Common myeloid progenitor, CD34-positive (primary cell): ENCODE measurements around the gene PRSS33.

ENCODE experiments used
- CTCF ChIA-PET: fragments of 350-600 bp; sonication (Branson Sonifier 250); formaldehyde crosslinking; loops from one replicate; lab custom pipeline; 2021; ENCODE audit warnings: antibody characterized with exemption; lab: Charles Lee
- POLR2A ChIA-PET: fragments of 350-600 bp; sonication (Branson Sonifier 250); formaldehyde crosslinking; loops from one replicate; lab custom pipeline; 2021; ENCODE audit warnings: antibody characterized with exemption; lab: Charles Lee
- DNase-seq, 3 donors: peaks; one replicate each; pipeline versions ENCODE4 v3.0.0 to v3.0.0-alpha.2; 2013
- H3K27ac ChIP-seq, 2 experiments: 1 replicate in 1 of 2; 2 replicates in 1 of 2; pipeline ENCODE4 v1.7.0; 2013; ENCODE audit warnings: inconsistent platforms in 2 of 2, low read length in 2 of 2, mild to moderate bottlenecking in 2 of 2, low read depth in 1 of 2, moderate library complexity in 1 of 2; ENCODE audit not compliant: severe bottlenecking in 2 of 2, insufficient read depth in 1 of 2, poor library complexity in 1 of 2
- H3K27me3 ChIP-seq, 5 experiments: replicated peaks in 2 of 5; 1 replicate in 3 of 5; 2 replicates in 2 of 5; pipeline versions ENCODE4 v1.6.1 to v1.7.0; 2013; ENCODE audit warnings: low read length in 4 of 5, mild to moderate bottlenecking in 2 of 5, moderate library complexity in 2 of 5, inconsistent platforms in 1 of 5; ENCODE audit not compliant: insufficient read depth in 5 of 5, control insufficient read depth in 4 of 5
- H3K36me3 ChIP-seq, 4 experiments: 1 replicate in 2 of 4; 2 replicates in 2 of 4; pipeline versions ENCODE4 v1.6.1 to v1.7.0; 2013; ENCODE audit warnings: low read length in 3 of 4, control low read depth in 1 of 4, mild to moderate bottlenecking in 1 of 4; ENCODE audit not compliant: control insufficient read depth in 4 of 4, insufficient read depth in 4 of 4
- H3K4me1 ChIP-seq, 4 experiments: 1 replicate in 3 of 4; 2 replicates in 1 of 4; pipeline versions ENCODE4 v1.6.1 to v1.7.1; 2013; ENCODE audit warnings: low read length in 3 of 4, mild to moderate bottlenecking in 3 of 4, control low read depth in 1 of 4, inconsistent platforms in 1 of 4, moderate library complexity in 1 of 4; ENCODE audit not compliant: control insufficient read depth in 4 of 4, insufficient read depth in 4 of 4; ENCODE audit errors: control extremely low read depth in 1 of 4
- H3K4me3 ChIP-seq, 7 experiments: 1 replicate in 4 of 7; 2 replicates in 3 of 7; pipeline versions ENCODE4 v1.5.1 to v1.7.0; 2013; ENCODE audit warnings: mild to moderate bottlenecking in 7 of 7, low read length in 6 of 7, moderate library complexity in 6 of 7, inconsistent platforms in 2 of 7, low read depth in 2 of 7, control low read depth in 1 of 7; ENCODE audit not compliant: insufficient read depth in 4 of 7, control insufficient read depth in 1 of 7; ENCODE audit errors: extremely low read depth in 1 of 7
- H3K9me3 ChIP-seq, 5 experiments: 1 replicate in 4 of 5; 2 replicates in 1 of 5; pipeline versions ENCODE4 v1.6.1 to v1.7.1; 2013; ENCODE audit warnings: low read length in 4 of 5, mild to moderate bottlenecking in 2 of 5, inconsistent platforms in 1 of 5, low read depth in 1 of 5, moderate library complexity in 1 of 5; ENCODE audit not compliant: control insufficient read depth in 4 of 5, insufficient read depth in 2 of 5; ENCODE audit errors: control extremely low read depth in 1 of 5
- WGBS: methylation state at CpG from one replicate; pipeline ENCODE4 v1.1.5; 2013; ENCODE audit not compliant: insufficient coverage; 5-methylcytosine and 5-hydroxymethylcytosine counted together

PRSS33 gene

GRCh38 chr16:2753733-2754020, 33.7 kb downstream of the PRSS33 start:
- no peak for DNase-seq
- H3K27me3 ChIP-seq, result no peaks in the 10 kb centered on the region
- CTCF ChIA-PET, result interaction anchor here (1.0 to 1.3 kb wide), 3 partner anchors 12 to 153 kb away, joined by 3 to 4 read pairs (median 3); no protein-coding TSS in a partner anchor
- POLR2A ChIA-PET, result interaction anchor here (1.6 kb wide), 1 partner anchor 24 kb away, joined by 5 read pairs; the partner anchor contains the start of gene ELOB
- H3K4me1 ChIP-seq, result peaks cover 13 to 33% (median 33%) of the 10 kb centered on the region in 4 experiments
- peaks cover 8 to 49% (median 26%) of the 10 kb centered on the region in 4 experiments for H3K36me3 ChIP-seq
- H3K27ac ChIP-seq, result peak overlapping the region; percentile 88 to 96
- H3K4me3 ChIP-seq, result peak overlapping the region in 6 of 7 experiments; percentile 85 to 98 (median 93)
- WGBS, result no CpG with 5 or more reads among the region's 7 CpGs
- no peaks in the 10 kb centered on the region for H3K9me3 ChIP-seq

GRCh38 chr16:2752850-2753732, 34.3 kb downstream of the PRSS33 start:
- WGBS, result 0% methylated on average over 43 of the region's 82 CpGs
- Histone ChIP-seq H3K4me1 (peaks cover 13 to 33% (median 33%) of the 10 kb centered on the region in 4 experiments), H3K27ac (peak overlapping the region; percentile 88 to 96), H3K27me3 (no peaks in the 10 kb centered on the region), H3K4me3 (peak overlapping the region; percentile 66 to 98 (median 92)), H3K36me3 (peaks cover 5 to 44% (median 22%) of the 10 kb centered on the region in 4 experiments), H3K9me3 (no peaks in the 10 kb centered on the region)
- POLR2A ChIA-PET, result interaction anchor here (1.6 kb wide), 1 partner anchor 25 kb away, joined by 5 read pairs; the partner anchor contains the start of gene ELOB
- CTCF ChIA-PET, result interaction anchor here (1.2 to 1.3 kb wide), 2 partner anchors 12 to 21 kb away, joined by 3 to 4 read pairs; no protein-coding TSS in a partner anchor
- peak; percentile 59 to 74 (median 74) for DNase-seq

- H3K4me3 ChIP-seq, result peak within 1 kb of the TSS; percentile 66 to 98 (median 92)
- POLR2A ChIA-PET, result interaction anchor here (1.6 kb wide), 1 partner anchor 26 kb away, joined by 5 read pairs; the partner anchor contains the start of gene ELOB
- H3K9me3 ChIP-seq, result no peaks in the 10 kb centered on the region
- no peaks in the 10 kb centered on the region for H3K27me3 ChIP-seq
- H3K36me3 ChIP-seq, result peaks cover 0 to 36% (median 14%) of the 10 kb centered on the region in 4 experiments
- CTCF ChIA-PET, result no interaction called here
- peak within 1 kb of the TSS; percentile 88 to 96 for H3K27ac ChIP-seq
- H3K4me1 ChIP-seq, result peaks cover 13 to 33% (median 33%) of the 10 kb centered on the region in 4 experiments
- peak; percentile 97 to 99 (median 98) for DNase-seq
- 5% methylated on average over 90 of the region's 99 CpGs for WGBS
Measured at GRCh38 chr16:2752035-2752849, 35.1 kb downstream of the PRSS33 start, which contains the start of gene SRRM2. SRRM2 (plus strand) TSS chr16:2752638; CDS start chr16:2756365, 3,727 bp downstream.

GRCh38 chr16:2751577-2752034, 35.8 kb downstream of the PRSS33 start:
- POLR2A ChIA-PET, result no interaction called here
- CTCF ChIA-PET, result no interaction called here
- no peaks in the 10 kb centered on the region for H3K9me3 ChIP-seq
- H3K36me3 ChIP-seq, result peaks cover 0 to 29% (median 9%) of the 10 kb centered on the region in 4 experiments
- H3K4me1 ChIP-seq, result peaks cover 13 to 33% (median 33%) of the 10 kb centered on the region in 4 experiments
- peak overlapping the region in 4 of 7 experiments; percentile 85 to 98 (median 93) for H3K4me3 ChIP-seq
- no peaks in the 10 kb centered on the region for H3K27me3 ChIP-seq
- DNase-seq, result no peak
- peak overlapping the region; percentile 88 to 96 for H3K27ac ChIP-seq
- WGBS, result 86% methylated on average over 18 of the region's 23 CpGs

- 87% methylated on average over 5 of the region's 6 CpGs for WGBS
- H3K36me3 ChIP-seq, result peaks cover 0 to 13% (median 2%) of the 10 kb centered on the region in 4 experiments
- ChIA-PET CTCF (no interaction called here), POLR2A (no interaction called here)
- H3K4me1 ChIP-seq, result peaks cover 10 to 27% (median 24%) of the 10 kb centered on the region in 4 experiments
- H3K9me3 ChIP-seq, result no peaks in the 10 kb centered on the region
- H3K27ac ChIP-seq, result no peak overlapping the region
- no peak overlapping the region for H3K4me3 ChIP-seq
- no peaks in the 10 kb centered on the region for H3K27me3 ChIP-seq
- DNase-seq, result no peak
Measured at GRCh38 chr16:2749936-2750335, 37.4 kb downstream of the PRSS33 start.

- H3K4me1 ChIP-seq, result peaks cover 5 to 22% (median 19%) of the 10 kb centered on the region in 4 experiments
- POLR2A ChIA-PET, result no interaction called here
- no peak overlapping the region for H3K4me3 ChIP-seq
- H3K27ac ChIP-seq, result no peak overlapping the region
- H3K36me3 ChIP-seq, result peaks cover 0 to 9% (median 2%) of the 10 kb centered on the region in 4 experiments
- no peak for DNase-seq
- CTCF ChIA-PET, result no interaction called here
- WGBS, result 100% methylated on average over 5 of the region's 5 CpGs
- no peaks in the 10 kb centered on the region for H3K27me3 ChIP-seq
- no peaks in the 10 kb centered on the region for H3K9me3 ChIP-seq
Measured at GRCh38 chr16:2749476-2749875, 37.9 kb downstream of the PRSS33 start.
